Superior temporal gyrus (tissue), 1 donor: Measurements from ENCODE around the gene PPM1E.
"Not testable (repeated sequence)": the region's sequence is repeated elsewhere in the genome, so short reads cannot be mapped to it uniquely, and the experiment has no call there.

ENCODE experiments used
- DNase-seq: peaks from one replicate; pipeline ENCODE4 v3.0.0-alpha.2; 2016; ENCODE audit errors: extremely low spot score

Gene PPM1E

DNA sequence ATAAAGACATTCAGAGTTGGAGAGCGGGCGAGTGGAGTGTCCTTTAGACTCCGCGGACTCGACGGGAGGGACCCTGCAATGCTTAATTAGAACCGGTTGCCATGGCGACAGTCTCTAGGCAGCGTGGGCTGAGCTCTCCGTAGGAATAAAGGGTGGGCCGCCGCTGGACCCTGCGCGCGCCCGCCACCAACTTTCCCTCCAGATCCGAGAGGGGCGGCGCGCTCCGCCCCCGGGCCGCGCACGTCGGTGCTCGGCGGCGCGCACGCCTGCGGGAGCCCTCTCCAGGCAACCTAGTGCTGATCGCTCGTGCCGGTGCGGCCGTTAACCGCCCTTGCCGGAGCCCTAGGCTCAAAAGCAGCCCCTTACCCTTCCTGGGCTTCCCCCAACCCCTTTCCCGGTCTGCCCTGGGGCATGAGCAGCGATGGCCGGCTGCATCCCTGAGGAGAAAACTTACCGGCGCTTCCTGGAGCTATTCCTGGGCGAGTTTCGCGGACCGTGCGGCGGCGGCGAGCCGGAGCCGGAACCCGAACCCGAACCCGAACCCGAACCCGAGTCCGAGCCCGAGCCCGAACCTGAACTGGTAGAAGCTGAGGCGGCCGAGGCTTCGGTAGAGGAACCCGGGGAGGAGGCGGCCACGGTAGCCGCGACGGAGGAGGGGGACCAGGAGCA, at the start of gene PPM1E:
Gene PPM1E, plus strand, starts transcription at position 278 of the 669 bp plus-strand sequence.
- peak; percentile 41 for DNase-seq

DNA sequence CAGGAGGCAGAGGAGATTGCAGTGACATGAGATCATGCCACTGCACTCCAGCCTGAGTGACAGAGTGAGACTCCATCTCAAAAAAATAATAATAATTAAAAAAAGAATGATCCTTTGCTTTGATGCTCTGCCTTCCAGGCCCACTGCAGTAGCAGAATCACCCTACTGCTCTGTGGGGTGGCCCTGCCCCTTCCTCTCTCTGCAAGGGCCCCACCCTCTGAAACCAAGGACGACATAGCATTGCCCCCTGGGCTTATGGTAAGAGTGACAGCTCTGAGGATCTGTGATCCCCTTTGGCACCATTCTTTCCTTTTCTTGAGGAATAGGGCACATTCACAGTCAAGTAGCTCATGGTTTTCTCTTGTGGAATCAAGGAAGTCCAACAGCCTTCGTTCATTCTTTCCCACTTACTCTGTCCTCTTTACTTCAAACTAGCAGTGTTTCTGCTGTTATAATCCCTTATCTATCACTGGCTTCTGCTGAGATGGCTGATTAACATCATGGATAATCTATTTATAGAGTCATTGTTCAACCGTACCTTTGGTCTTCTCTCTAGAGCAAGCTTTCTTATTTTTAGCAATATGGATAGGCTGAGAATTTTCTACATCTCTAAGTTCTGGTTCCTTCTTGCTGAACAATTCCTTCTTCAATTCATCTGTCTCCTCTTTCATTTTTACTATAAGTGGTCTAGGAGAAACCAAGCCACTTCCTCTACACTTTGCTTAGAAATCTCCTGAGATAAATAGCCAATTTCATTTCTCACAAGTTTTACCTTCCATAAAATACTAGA, 49.1 kb upstream of the PPM1E start:
- no peak for DNase-seq

DNA sequence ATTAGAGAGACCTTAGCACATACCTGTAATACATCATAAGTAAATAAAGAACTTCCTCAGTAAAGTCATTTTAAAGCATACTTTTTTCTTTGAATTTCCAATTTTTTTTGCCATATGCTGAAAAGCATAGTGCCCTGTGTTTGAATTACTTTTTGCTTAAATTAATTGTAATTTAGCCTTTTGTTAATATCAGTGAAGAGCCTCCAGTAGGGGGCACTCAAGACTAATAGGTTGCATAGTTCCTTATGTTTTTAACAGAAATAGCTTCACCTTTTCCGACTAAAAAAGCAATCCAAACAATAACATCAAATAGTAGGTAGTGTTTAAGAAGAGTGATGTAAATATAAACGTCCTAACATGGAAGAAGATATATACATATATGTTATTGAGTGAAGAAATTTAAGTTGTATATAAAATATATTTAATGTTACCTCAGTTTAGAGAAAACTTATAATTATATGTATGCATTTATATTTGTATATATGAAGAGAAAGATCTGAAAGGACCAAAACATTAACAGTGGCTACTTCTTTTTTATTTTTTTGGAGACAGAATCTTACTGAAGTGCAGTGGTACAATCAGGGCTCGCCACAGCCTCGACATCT, 44.6 kb upstream of the PPM1E start:
- peak; percentile 82 for DNase-seq

DNA sequence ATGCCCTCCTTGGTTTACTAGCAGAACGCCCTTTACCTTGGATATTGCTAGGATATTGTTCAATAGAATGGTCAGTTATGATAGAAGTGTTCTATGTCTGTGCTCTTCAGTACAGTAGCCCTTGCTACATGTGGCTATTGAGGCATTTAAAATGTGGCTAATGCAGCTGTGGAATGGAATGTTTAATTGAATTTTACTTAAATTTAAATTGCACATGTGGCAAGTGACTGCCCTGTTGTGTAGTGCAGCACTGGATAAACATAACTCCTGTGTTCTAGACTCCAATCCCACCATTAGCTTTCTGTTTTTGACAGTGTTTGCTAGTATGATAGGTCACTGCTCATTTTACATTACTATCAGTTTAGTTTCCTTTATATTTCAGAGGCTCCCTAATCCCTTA, 33.4 kb upstream of the PPM1E start:
- no peak for DNase-seq

DNA sequence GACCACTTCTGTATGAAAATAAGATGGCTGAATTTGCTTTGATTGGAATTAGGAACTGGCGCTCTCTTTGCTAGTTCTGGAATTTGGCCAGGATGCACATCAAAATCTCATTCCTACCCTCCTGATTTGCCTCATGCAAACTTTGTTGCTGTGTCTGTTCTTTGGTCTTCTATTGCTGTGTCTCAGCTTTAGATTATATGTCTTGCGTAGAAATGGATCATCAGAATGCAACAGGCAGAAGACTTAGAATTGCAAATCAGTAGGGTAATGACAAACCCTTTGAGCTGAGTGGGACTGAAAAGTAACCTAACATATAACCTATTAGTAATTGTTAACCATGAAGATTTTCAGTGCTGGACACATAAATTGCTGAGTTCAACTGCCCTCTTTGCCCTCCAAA, 33.0 kb upstream of the PPM1E start:
- no peak for DNase-seq

DNA sequence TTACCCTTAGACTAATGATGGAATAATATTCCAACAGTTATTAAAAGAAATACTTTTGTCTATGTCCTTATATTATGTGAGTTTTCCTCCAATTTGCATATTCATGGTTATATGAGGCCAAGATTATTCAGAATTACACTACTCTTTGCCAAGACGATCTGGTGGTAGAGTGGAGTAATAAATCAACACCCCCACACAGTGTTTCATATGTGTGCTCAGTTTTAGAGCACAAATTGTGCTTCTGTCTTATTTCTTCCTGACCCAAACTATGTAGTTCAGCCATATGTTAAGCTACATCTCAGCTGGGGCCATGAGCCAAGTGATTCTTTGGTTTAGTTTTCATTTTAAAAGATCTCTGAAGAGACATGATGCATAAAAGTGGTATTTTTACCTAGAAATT, 26.9 kb upstream of the PPM1E start:
- DNase-seq, result peak; percentile 51

DNA sequence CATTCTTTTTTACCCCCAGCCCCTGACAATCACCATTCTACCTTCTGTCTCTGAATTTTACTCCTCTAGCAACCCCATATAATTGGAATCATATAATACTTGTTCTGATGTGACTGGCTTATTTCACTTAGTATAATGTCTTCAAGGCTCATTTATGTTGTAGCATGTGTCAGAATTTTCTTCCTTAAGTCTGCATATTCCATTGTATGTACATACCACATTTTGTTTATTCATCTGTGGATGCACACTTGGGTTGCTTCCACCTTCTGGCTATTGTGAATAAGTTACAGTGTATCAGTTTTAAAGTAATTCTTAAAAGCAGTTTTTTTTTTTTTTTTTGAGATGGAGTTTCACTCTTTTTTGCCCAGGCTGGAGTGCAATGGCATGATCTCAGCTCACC, 24.7 kb upstream of the PPM1E start:
- DNase-seq, result no peak

DNA sequence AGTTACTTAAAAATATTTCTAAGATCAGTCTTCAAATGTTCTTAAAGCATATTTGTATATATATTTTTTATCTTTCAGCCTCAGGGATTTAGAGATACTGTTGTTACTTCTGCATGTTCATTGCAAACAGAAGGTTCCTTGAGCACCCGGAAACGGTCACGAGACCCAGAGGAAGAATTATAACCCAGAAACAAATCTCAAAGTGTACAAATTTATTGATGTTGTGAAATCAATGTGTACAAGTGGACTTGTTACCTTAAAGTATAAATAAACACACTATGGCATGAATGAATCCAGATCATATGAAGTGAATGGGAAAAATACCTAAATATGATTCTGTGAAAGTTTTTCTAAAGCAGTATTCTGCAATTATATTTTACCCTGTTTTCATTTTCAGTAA, 21.6 kb upstream of the PPM1E start:
- DNase-seq, result no peak

DNA sequence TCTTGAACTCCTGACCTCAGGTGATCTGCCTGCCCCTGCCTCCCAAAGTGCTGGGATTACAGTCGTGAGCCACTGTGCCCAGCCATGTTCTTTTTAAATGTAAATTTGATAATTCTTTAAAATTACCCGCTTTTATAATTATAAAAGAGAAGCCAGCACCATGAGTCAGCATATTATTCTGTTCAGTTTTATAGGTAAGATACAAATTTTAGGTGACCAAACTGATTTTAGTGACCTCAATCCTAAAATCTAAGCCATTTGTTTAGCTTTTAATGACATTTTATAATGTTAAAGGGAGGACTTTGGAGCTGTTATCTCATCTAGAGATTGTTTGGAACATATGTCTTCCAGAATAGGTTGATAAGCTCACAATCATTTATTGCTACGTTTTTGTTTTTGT, 20.8 kb upstream of the PPM1E start:
- DNase-seq, result no peak

DNA sequence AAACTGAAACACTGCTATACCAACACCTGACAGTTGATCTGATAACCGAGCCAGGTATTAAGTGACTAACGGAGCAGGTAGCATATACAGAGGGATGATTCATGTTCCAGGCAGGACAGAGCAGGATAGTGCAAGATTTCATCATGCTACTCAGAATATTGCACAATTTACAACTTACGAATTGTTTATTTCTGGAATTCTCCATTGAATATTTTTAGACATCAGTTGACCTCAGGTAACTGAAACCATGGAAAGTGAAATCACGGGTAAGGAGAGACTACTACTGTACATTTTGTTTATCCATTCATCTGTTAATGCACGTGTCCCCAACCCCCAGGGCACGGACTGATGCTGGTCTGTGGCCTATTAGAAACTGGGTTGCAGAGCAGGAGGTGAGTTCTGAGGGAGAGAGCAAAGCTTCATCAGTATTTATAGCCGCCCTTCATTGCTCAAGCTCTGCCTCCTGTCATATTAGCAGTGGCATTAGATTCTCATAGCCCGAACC, 14.5 kb upstream of the PPM1E start:
- DNase-seq, result no peak

DNA sequence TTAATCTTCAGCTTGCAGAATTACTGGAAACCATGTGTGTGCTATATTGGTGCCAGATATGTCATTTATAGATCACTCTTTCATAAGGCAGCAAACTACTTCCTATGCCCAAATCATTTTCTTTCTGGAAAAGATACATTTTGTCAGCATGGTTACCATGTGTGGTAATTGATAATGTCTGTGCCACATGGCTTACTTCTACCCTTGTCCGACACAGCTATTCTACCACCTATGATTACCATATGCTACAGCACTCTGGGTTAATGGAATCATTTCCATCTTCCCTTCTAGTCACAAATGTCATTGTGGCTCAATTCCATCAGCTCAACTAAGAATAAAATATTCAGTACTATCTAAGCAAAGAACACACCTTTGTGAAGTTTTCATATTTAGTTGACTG, 8.0 kb upstream of the PPM1E start:
- DNase-seq, result no peak

DNA sequence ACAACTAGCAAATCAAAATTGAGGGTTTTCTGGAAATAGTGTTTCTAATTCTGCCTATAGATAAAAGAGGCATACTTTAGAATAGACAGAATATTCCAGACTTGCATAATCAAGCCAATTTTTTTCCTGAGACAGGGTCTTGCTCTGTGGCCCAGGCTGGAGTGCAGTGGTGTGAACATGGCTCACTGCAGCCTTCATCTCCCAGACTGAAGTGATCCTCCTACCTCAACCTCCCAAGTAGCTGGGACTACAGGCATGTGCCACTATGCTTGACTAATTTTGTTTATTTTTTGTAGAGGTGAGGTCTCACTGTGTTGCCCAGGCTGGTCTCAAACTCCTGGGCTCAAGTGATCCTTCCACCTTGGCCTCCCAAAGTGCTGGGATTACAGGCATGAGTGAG, 6.0 kb upstream of the PPM1E start:
- not testable (repeated sequence) for DNase-seq

DNA sequence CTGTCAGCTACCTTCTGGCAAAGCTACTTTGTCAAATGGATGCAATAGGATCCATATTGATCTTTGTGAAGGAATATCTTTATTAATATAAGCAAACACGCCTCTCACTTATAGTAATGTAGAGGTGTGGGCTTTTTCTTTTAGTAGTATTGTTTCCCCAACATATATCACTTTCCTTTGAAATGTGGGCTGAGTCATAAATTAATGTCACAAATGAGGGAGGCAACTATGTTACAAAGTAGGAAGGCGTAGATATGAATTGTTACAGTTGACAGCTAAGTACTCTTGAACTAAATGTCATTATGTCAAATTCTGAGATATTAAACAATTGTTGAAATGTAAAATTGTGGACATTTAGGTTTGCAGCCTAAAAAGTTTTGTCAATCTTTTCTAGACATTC, 2.6 kb upstream of the PPM1E start:
- no peak for DNase-seq

DNA sequence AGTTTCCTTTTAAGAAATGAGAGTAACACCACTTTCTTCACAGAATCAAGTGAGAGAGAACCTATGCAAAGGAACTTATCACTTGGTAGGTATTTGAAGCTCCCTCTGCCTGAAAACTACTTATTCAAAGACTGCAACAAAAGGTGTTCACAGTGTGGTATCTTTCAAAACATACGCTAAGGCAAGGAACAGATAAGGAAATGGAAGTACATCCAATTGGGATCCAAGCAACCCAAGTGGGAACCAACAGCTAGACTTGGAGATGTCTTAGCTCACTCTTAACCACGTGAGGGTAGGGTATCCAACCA, 431 bp upstream of the PPM1E start:
- DNase-seq, result no peak

DNA sequence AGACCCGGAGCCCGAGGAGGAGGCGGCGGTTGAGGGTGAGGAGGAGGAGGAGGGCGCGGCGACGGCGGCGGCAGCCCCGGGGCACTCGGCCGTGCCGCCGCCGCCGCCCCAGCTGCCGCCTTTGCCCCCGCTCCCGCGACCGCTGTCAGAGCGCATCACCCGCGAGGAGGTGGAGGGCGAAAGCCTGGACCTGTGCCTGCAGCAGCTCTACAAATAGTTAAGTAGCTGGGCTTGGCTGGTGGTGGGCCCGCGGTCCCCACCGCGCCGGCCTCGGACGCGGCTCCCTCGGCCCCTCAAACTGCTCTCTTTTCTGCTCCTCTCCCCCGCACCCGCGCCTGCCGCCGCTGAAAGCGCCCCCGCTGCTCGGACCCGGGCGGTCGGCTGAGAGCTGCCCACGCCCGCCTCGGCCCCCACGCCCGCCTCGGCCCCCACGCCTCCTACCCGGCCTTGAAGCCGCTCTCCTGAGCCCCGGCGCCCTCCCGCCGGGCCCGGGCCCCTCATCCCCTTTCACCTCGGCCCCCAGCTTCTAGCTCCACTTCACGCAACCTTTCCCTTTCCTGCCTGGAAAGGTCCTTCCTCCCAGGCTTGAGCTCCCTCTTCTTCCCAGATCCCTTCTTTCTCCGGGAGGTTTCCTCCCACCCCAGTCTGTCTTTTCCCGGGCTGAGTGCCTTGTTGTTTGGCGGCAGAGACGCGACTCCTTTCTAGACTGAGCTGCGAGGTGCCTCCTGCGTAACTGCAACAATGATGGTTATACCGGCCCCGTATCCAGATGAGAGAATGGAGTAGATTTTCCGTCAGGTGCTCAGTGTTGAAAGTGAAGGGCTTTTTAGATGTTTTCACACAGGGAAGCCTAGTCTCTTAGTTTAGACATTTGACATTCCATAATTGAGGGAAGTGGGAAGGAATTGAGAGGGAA, 850 bp downstream of the PPM1E start:
- DNase-seq, result peak; percentile 40

DNA sequence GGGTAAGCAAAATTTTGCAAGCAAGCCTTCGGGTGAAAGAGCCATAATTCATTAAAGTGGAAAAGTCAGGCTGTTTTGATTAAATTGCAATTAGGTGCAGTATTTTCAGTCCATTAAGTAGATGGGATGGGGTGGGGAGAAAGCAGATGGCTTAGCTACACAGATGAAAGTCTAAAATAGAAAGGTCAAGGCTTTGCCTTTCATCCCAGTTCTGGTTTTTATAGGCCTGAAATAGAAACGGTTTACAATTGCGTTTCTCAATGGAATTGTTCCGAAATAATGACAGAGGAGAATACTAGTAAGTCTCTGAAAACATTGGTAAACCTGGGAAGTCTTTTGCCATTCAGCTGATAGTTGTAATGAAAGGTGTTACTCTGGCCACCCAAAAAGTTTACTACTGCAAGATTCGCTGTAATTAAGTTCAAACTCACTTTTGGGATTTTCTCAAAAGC, 1.5 kb downstream of the PPM1E start:
- no peak for DNase-seq

DNA sequence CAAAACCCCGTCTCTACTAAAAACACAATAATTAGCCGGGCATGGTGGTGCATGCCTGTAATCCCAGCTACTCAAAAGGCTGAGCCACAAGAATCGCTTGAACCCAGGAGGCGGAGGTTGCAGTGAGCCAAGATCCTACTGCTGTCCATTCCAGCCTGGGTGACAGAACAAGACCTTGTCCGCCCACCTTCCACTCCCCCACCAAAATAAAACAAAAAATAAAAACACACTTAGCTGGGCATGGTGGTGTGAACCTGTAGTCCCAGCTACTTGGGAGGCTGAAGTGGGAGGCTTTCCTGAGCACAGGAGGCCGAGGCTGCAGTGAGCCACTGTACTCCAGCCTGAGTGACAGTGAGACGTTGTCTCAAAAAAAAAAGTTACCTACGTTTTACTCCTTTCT, 3.2 kb downstream of the PPM1E start:
- DNase-seq, result no peak

DNA sequence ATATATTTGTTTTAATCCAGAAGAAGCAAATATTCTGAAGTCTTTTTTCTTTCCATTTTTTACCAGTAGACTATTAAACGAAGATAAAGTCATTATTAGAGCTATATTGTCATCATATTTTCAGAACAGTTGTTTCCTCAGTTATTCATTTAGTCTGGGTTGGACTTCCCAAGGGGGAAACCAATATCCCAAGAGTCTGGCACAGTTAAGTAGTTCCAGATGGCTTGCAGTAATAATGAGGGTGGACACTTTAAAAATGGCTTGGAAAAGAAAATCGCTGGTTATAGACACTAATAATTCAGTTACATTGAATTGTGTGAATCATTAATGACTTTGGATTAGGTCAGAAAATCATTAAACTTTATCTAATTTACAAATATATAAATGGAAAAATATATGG, 3.9 kb downstream of the PPM1E start:
- DNase-seq, result no peak

DNA sequence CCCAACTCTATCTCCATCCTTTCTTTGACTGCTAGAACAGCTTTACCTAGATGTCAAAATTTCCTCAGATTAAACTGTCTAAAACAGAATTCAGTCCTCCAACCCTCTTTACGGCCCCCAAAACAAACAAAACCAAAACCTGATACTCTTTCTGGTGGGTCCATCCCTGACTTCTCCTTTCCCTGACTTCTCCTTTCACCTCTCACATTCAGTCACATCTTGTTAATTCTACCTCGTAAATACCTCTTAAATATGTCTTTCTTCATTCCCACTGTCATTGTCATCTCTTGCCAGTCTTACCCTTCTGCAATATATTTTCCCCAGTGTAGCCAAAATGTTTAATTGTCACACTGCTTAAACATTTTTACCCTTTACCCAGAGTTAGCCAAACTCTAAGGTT, 4.6 kb downstream of the PPM1E start:
- DNase-seq, result no peak

DNA sequence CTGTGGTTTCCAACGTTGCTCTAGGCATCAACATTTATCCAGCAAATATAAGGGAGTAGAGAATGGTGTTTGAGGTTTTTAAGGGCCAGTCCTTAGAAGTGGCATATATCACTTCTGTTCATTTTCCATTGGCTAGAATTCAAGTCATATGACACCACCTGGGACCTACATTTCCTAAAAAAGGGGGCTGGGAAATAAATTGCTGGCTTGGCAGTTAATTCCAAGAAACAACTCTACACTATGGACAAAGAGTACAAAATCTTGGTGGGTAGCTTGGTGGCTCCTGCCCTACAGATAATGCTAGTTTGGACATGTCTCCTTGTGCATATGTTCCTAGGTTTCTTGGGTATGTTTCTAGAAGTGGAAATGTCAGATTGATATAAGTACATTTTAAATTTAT, 7.6 kb downstream of the PPM1E start:
- DNase-seq, result no peak

DNA sequence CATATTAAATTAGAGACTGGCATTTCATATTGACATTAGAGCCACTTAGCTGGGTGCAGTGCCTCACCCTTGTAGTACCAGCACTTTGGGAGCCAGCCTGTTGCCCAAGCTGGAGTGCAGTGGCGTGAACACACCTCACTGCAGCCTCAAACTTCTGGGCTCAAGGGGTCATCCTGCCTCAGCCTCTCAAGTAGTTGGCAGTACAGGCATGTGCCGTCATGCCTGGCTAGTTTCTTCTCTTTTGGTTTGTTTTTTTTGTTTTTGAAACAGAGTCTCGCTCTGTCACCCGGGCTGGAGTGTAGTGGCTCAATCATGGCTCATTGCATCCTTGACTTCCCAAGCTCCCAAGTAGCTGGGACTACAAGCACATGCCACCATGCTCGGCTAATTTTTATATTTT, 8.7 kb downstream of the PPM1E start:
- no peak for DNase-seq

DNA sequence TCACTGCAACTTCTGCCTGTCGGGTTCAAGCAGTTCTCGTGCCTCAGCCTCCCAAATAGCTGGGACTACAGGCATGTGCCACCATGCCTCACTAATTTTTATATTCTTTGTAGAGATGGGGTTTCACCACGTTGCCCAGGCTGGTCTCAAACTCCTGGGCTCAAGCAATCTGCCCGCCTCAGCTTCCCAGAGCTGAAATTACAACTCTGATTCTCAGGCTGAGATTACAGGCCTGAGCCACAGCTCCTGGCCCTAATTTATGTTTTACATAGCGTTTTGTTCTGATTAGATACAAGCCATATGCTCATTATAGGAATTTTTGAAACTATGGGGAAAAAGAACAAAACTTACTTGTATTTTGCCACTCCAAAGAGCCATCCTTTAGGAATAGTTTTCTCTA, 22.8 kb downstream of the PPM1E start:
- DNase-seq, result not testable (repeated sequence)
